ENCODE results near the gene DOCK3. TPM values are rescaled to one million over a fixed set of nuclear protein-coding genes. Genes with fewer than 3 reads are reported as not detected.

The DOCK3 gene
- total and polyA plus RNA-seq, 2 of the 4 experiments (the other 2 are of a cell fraction): under 0.01 to 0.12 TPM

GRCh38 chr3:51384726-51385473, 710.2 kb downstream of the DOCK3 start, which contains the start of gene MANF (continued):
- TF ChIP-seq ELK1 (IDR thresholded peaks at IDR 0.05; ENCODE audit: borderline replicate concordance, low read depth, low read length) (no peak), CEBPB (IDR thresholded peaks at IDR 0.05; ENCODE audit: low read depth, low read length) (no peak)

All from IMR-90 (cell line).